ENCODE data around the gene LYZL4.

DNA sequence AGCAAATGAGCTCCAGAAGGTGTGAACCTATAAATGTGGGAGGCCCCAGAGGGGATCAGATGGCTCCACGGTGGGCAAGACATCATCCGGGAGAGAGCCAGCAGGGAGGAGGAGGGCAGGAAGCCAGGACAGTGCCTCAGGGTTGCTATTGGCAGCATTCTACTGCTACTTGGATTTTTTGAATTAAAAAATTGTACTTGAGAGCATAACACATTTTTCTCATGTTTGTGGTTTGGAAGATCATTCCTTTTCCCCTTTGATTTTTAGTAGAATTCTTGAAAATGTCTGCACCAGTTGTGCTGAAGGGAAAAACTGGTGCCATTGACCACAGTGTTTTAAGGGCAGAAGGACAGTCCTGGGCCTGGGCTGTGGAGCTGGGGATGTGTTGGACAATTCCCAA, 59.2 kb downstream of the LYZL4 start:
- TF ChIP-seq POLR2A (IDR thresholded peaks at IDR 0.05): no peak
- TF ChIP-seq, protein P1, sequence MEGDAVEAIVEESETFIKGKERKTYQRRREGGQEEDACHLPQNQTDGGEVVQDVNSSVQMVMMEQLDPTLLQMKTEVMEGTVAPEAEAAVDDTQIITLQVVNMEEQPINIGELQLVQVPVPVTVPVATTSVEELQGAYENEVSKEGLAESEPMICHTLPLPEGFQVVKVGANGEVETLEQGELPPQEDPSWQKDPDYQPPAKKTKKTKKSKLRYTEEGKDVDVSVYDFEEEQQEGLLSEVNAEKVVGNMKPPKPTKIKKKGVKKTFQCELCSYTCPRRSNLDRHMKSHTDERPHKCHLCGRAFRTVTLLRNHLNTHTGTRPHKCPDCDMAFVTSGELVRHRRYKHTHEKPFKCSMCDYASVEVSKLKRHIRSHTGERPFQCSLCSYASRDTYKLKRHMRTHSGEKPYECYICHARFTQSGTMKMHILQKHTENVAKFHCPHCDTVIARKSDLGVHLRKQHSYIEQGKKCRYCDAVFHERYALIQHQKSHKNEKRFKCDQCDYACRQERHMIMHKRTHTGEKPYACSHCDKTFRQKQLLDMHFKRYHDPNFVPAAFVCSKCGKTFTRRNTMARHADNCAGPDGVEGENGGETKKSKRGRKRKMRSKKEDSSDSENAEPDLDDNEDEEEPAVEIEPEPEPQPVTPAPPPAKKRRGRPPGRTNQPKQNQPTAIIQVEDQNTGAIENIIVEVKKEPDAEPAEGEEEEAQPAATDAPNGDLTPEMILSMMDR (IDR thresholded peaks at IDR 0.05): no peak
